HT-29 (cell line): ENCODE measurements around the gene SYNDIG1. TPM values are rescaled to one million over a fixed set of nuclear protein-coding genes. Genes with fewer than 3 reads are reported as not detected.

Experiments
- DNase-seq: peaks from one replicate; pipeline ENCODE4 v3.0.0-alpha.2; 2015; ENCODE audit warnings: low spot score
- total RNA-seq: library from RNA; depleted of rRNA; stranded (reverse); fragments of >200 nt; shearing (Covaris generic); gene quantifications from 2 replicates; pipeline ENCODE4 v1.2.3, GENCODE V29; 2014

The SYNDIG1 gene
- total RNA-seq, 1 experiment from 2014 or later, result not detected

- no peak for DNase-seq
Measured at GRCh38 chr20:24560571-24561491, 91.4 kb downstream of the SYNDIG1 start.

- DNase-seq, result no peak
Measured at GRCh38 chr20:24565835-24566351, 96.5 kb downstream of the SYNDIG1 start.

GRCh38 chr20:24566656-24567055 lies 97.2 kb downstream of the SYNDIG1 start:
- no peak for DNase-seq

- no peak for DNase-seq
Measured at GRCh38 chr20:24567508-24567907, 98.1 kb downstream of the SYNDIG1 start.

GRCh38 chr20:24568842-24569241 lies 99.4 kb downstream of the SYNDIG1 start:
- DNase-seq, result no peak

GRCh38 chr20:24571159-24571558 lies 101.7 kb downstream of the SYNDIG1 start:
- DNase-seq, result no peak

- DNase-seq, result no peak
Measured at GRCh38 chr20:24572140-24572539, 102.7 kb downstream of the SYNDIG1 start.

GRCh38 chr20:24572862-24573261 lies 103.4 kb downstream of the SYNDIG1 start:
- DNase-seq, result no peak

- DNase-seq, result no peak
Measured at GRCh38 chr20:24573557-24573956, 104.1 kb downstream of the SYNDIG1 start.

- no peak for DNase-seq
Measured at GRCh38 chr20:24574307-24574706, 104.9 kb downstream of the SYNDIG1 start.

- DNase-seq, result no peak
Measured at GRCh38 chr20:24574797-24575196, 105.4 kb downstream of the SYNDIG1 start.

- no peak for DNase-seq
Measured at GRCh38 chr20:24575811-24576210, 106.4 kb downstream of the SYNDIG1 start.

- DNase-seq, result no peak
Measured at GRCh38 chr20:24576447-24576846, 107.0 kb downstream of the SYNDIG1 start.

- DNase-seq, result no peak
Measured at GRCh38 chr20:24577271-24577909, 108.0 kb downstream of the SYNDIG1 start.

- no peak for DNase-seq
Measured at GRCh38 chr20:24578567-24579415, 109.4 kb downstream of the SYNDIG1 start.

GRCh38 chr20:24579475-24579874 lies 110.0 kb downstream of the SYNDIG1 start:
- DNase-seq, result no peak

- DNase-seq, result no peak
Measured at GRCh38 chr20:24580006-24580405, 110.6 kb downstream of the SYNDIG1 start.

- no peak for DNase-seq
Measured at GRCh38 chr20:24580855-24581254, 111.4 kb downstream of the SYNDIG1 start.

- DNase-seq, result no peak
Measured at GRCh38 chr20:24581443-24582170, 112.2 kb downstream of the SYNDIG1 start.

- DNase-seq, result no peak
Measured at GRCh38 chr20:24582373-24583168, 113.1 kb downstream of the SYNDIG1 start.
